Neuronal stem cell (in vitro differentiated cells): ENCODE results near the gene FBXW11.

ENCODE experiments used
- DNase-seq: peaks from one replicate; pipeline ENCODE4 v3.0.0-alpha.2; 2013; ENCODE audit warnings: low spot score
- H2AFZ ChIP-seq: one replicate; pipeline ENCODE4 v1.6.1; 2013; ENCODE audit warnings: mild to moderate bottlenecking, low read length, inconsistent platforms
- H2AK5ac ChIP-seq: 2 replicates; pipeline ENCODE4 v1.6.1; 2013; ENCODE audit warnings: low read depth, mild to moderate bottlenecking, inconsistent platforms, low read length, moderate library complexity, mixed read lengths
- H2BK120ac ChIP-seq: 2 replicates; pipeline ENCODE4 v1.6.1; 2013; ENCODE audit warnings: low read depth, mild to moderate bottlenecking, inconsistent platforms, low read length, moderate library complexity, mixed read lengths
- H2BK12ac ChIP-seq: one replicate; pipeline ENCODE4 v1.6.1; 2013; ENCODE audit warnings: low read length, inconsistent platforms
- H2BK15ac ChIP-seq: 2 replicates; pipeline ENCODE4 v1.6.1; 2013; ENCODE audit warnings: mild to moderate bottlenecking, low read length, inconsistent platforms, mixed read lengths
- H2BK5ac ChIP-seq: one replicate; pipeline ENCODE4 v1.6.1; 2013; ENCODE audit warnings: inconsistent platforms, mild to moderate bottlenecking, low read length, moderate library complexity
- H3K14ac ChIP-seq: one replicate; pipeline ENCODE4 v1.6.1; 2013; ENCODE audit warnings: low read length, inconsistent platforms
- H3K18ac ChIP-seq: 2 replicates; pipeline ENCODE4 v1.6.1; 2013; ENCODE audit warnings: low read length, inconsistent platforms
- H3K23ac ChIP-seq: 2 replicates; pipeline ENCODE4 v1.6.1; 2013; ENCODE audit warnings: low read depth, mild to moderate bottlenecking, mixed read lengths, low read length, inconsistent platforms; ENCODE audit not compliant: poor library complexity
- H3K27ac ChIP-seq: replicated peaks from 3 replicates; pipeline ENCODE4 v1.5.1; 2013; ENCODE audit warnings: low read length, inconsistent platforms
- H3K27me3 ChIP-seq, 3 experiments: 2 replicates each; pipeline ENCODE4 v1.6.1; 2013; ENCODE audit warnings: low read length in 3 of 3, mild to moderate bottlenecking in 2 of 3, inconsistent platforms in 1 of 3, low read depth in 1 of 3, mixed read lengths in 1 of 3, moderate library complexity in 1 of 3; ENCODE audit not compliant: control insufficient read depth in 3 of 3, insufficient read depth in 3 of 3
- H3K36me3 ChIP-seq, 2 donors: replicated peaks in 1 of 2; 2 replicates each; pipeline ENCODE4 v1.6.1; 2013; ENCODE audit warnings: low read length in 2 of 2; ENCODE audit not compliant: control insufficient read depth in 2 of 2, insufficient read depth in 2 of 2
- H3K4ac ChIP-seq: 2 replicates; pipeline ENCODE4 v1.6.1; 2013; ENCODE audit warnings: inconsistent platforms, mild to moderate bottlenecking, low read length, moderate library complexity
- H3K4me1 ChIP-seq, 2 donors: 1 replicate in 1 of 2; 2 replicates in 1 of 2; pipeline ENCODE4 v1.6.1; 2013; ENCODE audit warnings: low read length in 2 of 2, low read depth in 1 of 2; ENCODE audit not compliant: control insufficient read depth in 2 of 2, insufficient read depth in 1 of 2
- H3K4me2 ChIP-seq: one replicate; pipeline ENCODE4 v1.6.1; 2013; ENCODE audit warnings: mild to moderate bottlenecking, low read length, inconsistent platforms; ENCODE audit not compliant: insufficient read depth, poor library complexity, severe bottlenecking
- H3K4me3 ChIP-seq, 2 donors: 2 replicates each; pipeline ENCODE4 v1.5.1; 2013; ENCODE audit warnings: low read length in 2 of 2, mild to moderate bottlenecking in 2 of 2, inconsistent platforms in 1 of 2, moderate library complexity in 1 of 2
- H3K79me1 ChIP-seq: one replicate; pipeline ENCODE4 v1.6.1; 2013; ENCODE audit warnings: low read depth, mild to moderate bottlenecking, inconsistent platforms, low read length, moderate library complexity
- H3K9ac ChIP-seq: one replicate; pipeline ENCODE4 v1.6.1; 2013; ENCODE audit warnings: mild to moderate bottlenecking, low read depth, low read length, inconsistent platforms; ENCODE audit not compliant: poor library complexity
- H3K9me3 ChIP-seq, 2 donors: replicated peaks in 1 of 2; 2 replicates each; pipeline versions ENCODE3 to v1.6.1; 2013; ENCODE audit warnings: low read length in 2 of 2, mild to moderate bottlenecking in 2 of 2, inconsistent platforms in 1 of 2, low read depth in 1 of 2, mixed read lengths in 1 of 2, moderate library complexity in 1 of 2; ENCODE audit not compliant: control insufficient read depth in 2 of 2, insufficient read depth in 1 of 2
- H4K8ac ChIP-seq: one replicate; pipeline ENCODE4 v1.6.1; 2013; ENCODE audit warnings: low read depth, mild to moderate bottlenecking, inconsistent platforms, low read length, moderate library complexity
- H4K91ac ChIP-seq: one replicate; pipeline ENCODE4 v1.6.1; 2013; ENCODE audit warnings: low read length, low read depth, mild to moderate bottlenecking, inconsistent platforms; ENCODE audit not compliant: poor library complexity
- WGBS, 2 donors: extraction: QIAGEN DNeasy Blood & Tissue Kit; methylation state at CpG; one replicate each; pipeline ENCODE4 v1.1.7; 2013; ENCODE audit warnings: missing lambda C conversion rate in 2 of 2, mixed read lengths in 1 of 2; ENCODE audit not compliant: insufficient read length in 2 of 2, insufficient replicate concordance in 1 of 2; ENCODE audit errors: extremely low coverage in 2 of 2; 5-methylcytosine and 5-hydroxymethylcytosine counted together

The FBXW11 gene

DNA sequence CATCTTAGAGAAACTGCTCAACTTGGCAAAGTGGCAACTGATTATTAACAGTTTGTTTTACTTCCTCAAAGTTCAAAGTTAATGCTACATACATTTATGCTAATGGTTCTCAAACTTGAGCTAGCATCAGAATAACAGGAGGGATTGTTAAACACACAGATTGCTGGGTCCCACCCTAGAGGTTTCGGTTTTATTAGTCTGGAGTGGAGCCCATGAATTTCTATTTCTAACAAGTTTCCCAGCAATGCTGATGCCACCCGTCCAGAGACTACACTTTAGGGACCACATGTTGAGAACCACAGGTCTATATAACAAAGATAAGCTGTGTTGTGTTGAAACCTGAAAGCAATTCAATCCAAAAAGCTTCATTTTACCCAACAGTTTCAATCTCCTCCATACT, 95.3 kb downstream of the FBXW11 start:
- Histone ChIP-seq H2BK120ac (no peak overlapping the region), H4K91ac (no peak overlapping the region), H2AFZ (no peak overlapping the region), H3K4me3 (no peak overlapping the region), H3K4ac (no peak overlapping the region), H3K4me2 (no peak overlapping the region), H2AK5ac (no peak overlapping the region), H3K14ac (no peak overlapping the region), H3K9me3 (no peaks in the 10 kb centered on the region), H2BK12ac (no peak overlapping the region), H2BK5ac (no peak overlapping the region), H3K4me1 (peaks cover 0 to 11% of the 10 kb centered on the region in 2 donors), H3K9ac (no peak overlapping the region), H3K18ac (no peak overlapping the region), H3K79me1 (no peaks in the 10 kb centered on the region), H3K27me3 (no peaks in the 10 kb centered on the region), H3K27ac (no peak overlapping the region), H2BK15ac (no peak overlapping the region), H3K23ac (no peak overlapping the region), H4K8ac (no peak overlapping the region), H3K36me3 (peaks cover 1 to 22% of the 10 kb centered on the region in 2 donors)
- no peak for DNase-seq
- no CpG with 5 or more reads among the region's 2 CpGs for WGBS, 2 donors

DNA sequence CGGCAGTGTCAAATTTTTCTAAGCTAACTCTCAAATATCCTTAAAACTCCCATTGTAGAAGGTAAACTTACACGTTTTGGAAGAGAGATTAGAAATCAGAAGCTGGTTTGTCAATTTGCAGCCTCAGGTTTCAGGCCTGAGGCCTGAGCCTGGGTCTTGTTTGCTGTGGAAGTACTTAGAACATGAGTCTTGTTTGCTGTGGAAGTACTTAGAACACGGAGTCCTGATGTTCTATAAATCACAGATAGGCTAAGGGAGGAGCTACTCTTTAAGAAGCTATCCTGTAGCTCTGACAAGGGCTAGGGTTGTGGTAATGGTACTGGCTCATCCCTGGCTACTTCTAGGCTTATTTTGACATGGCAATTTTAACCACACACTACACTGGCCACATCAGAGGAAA, 97.8 kb downstream of the FBXW11 start:
- H3K23ac ChIP-seq, result no peak overlapping the region
- H2BK15ac ChIP-seq, result no peak overlapping the region
- no peak overlapping the region for H2AK5ac ChIP-seq
- no peak overlapping the region for H3K27ac ChIP-seq
- H3K27me3 ChIP-seq, result no peaks in the 10 kb centered on the region
- no peak overlapping the region for H3K9ac ChIP-seq
- no peak overlapping the region for H4K8ac ChIP-seq
- H2BK12ac ChIP-seq, result no peak overlapping the region
- no CpG with 5 or more reads among the region's 3 CpGs for WGBS, 2 donors
- no peak overlapping the region for H3K14ac ChIP-seq
- H3K79me1 ChIP-seq, result no peaks in the 10 kb centered on the region
- no peak overlapping the region for H3K18ac ChIP-seq
- H3K4me1 ChIP-seq, result peaks cover 0 to under 1% of the 10 kb centered on the region in 2 donors
- H2AFZ ChIP-seq, result no peak overlapping the region
- H2BK5ac ChIP-seq, result no peak overlapping the region
- no peak overlapping the region for H3K4ac ChIP-seq
- H3K36me3 ChIP-seq, result peaks cover 1 to 22% of the 10 kb centered on the region in 2 donors
- no peak overlapping the region for H3K4me3 ChIP-seq
- H4K91ac ChIP-seq, result no peak overlapping the region
- H2BK120ac ChIP-seq, result no peak overlapping the region
- no peak for DNase-seq
- H3K4me2 ChIP-seq, result no peak overlapping the region
- no peaks in the 10 kb centered on the region for H3K9me3 ChIP-seq

DNA sequence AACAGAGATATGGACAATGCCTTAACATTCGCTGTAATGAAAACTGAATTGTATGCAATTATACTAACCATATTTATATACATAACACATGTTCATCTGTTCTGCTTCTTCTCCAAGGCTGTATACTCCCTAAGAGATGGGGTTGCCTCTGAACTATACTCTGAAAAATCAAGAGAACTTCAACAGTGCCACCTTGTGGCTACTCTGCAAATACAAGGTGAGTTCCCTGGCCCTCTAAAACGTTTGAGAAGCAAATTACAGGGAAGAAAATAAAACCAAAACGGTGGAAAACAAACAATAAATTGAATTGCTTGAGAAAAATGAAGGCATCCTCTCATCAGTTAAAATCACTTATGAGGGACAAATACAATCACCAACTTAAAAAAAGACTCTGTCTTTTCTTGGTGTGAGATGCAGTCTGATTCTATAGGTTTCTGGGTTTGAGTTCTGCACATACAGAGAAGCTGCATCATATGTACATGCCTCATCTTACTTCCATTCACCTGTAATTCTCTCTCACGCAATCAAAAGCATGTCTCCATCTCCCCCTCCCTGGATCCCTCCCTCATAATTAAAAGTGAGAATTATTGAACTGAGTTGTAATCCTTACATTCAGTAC, 98.6 kb downstream of the FBXW11 start:
- H3K4me3 ChIP-seq, result no peak overlapping the region
- H3K18ac ChIP-seq, result no peak overlapping the region
- H2BK5ac ChIP-seq, result no peak overlapping the region
- H2AK5ac ChIP-seq, result no peak overlapping the region
- H4K91ac ChIP-seq, result no peak overlapping the region
- no peaks in the 10 kb centered on the region for H3K27me3 ChIP-seq
- H4K8ac ChIP-seq, result no peak overlapping the region
- no peak overlapping the region for H2BK15ac ChIP-seq
- no peaks in the 10 kb centered on the region for H3K79me1 ChIP-seq
- no peaks in the 10 kb centered on the region for H3K9me3 ChIP-seq
- no peak overlapping the region for H3K14ac ChIP-seq
- no peak overlapping the region for H2BK12ac ChIP-seq
- H3K4me1 ChIP-seq, result no peaks in the 10 kb centered on the region
- no peak overlapping the region for H2BK120ac ChIP-seq
- H3K27ac ChIP-seq, result no peak overlapping the region
- H2AFZ ChIP-seq, result no peak overlapping the region
- H3K4ac ChIP-seq, result no peak overlapping the region
- no peak overlapping the region for H3K4me2 ChIP-seq
- peaks cover 1 to 22% of the 10 kb centered on the region in 2 donors for H3K36me3 ChIP-seq
- no peak overlapping the region for H3K23ac ChIP-seq
- whole genome bisulfite sequencing, 2 donors, result no CpG with 5 or more reads among the region's 4 CpGs
- H3K9ac ChIP-seq, result no peak overlapping the region
- peak; percentile 60 for DNase-seq

- Histone ChIP-seq H3K18ac (no peak overlapping the region), H3K27me3 (no peaks in the 10 kb centered on the region), H2BK5ac (no peak overlapping the region), H2BK12ac (no peak overlapping the region), H2AK5ac (no peak overlapping the region), H3K4me2 (no peak overlapping the region), H3K27ac (no peak overlapping the region), H3K4me3 (no peak overlapping the region), H3K9me3 (no peaks in the 10 kb centered on the region), H2AFZ (no peak overlapping the region), H3K14ac (no peak overlapping the region), H3K9ac (no peak overlapping the region), H3K36me3 (peaks cover 1 to 22% of the 10 kb centered on the region in 2 donors), H3K23ac (no peak overlapping the region), H2BK15ac (no peak overlapping the region), H4K8ac (no peak overlapping the region), H3K4me1 (no peaks in the 10 kb centered on the region), H3K4ac (no peak overlapping the region), H3K79me1 (no peaks in the 10 kb centered on the region), H4K91ac (no peak overlapping the region), H2BK120ac (no peak overlapping the region)
- no CpG with 5 or more reads among the region's 7 CpGs for WGBS, 2 donors
- DNase-seq, result no peak
Observed at GRCh38 chr5:171906703-171907590, 99.5 kb downstream of the FBXW11 start.
